Gastrocnemius medialis (tissue), 4 donors: ENCODE results near the gene ACAD11. TPM values are rescaled to one million over a fixed set of nuclear protein-coding genes. Genes with fewer than 3 reads are reported as not detected.
"Not testable (repeated sequence)": the region's sequence is repeated elsewhere in the genome, so short reads cannot be mapped to it uniquely, and the experiment has no call there.

Experiments used
- ATAC-seq, 2 donors: fragments of 150-250 bp; one replicate each; pipeline ENCODE4 v1.9.1; 2016
- DNase-seq, 2 donors: peaks; one replicate each; pipeline ENCODE4 v3.0.0-alpha.2; 2019
- H3K27ac ChIP-seq, 4 donors: fragments of 200-600 bp; sonication (generic); 1 replicate in 1 of 4; 2 replicates in 3 of 4; pipeline ENCODE4 v1.5.1; 2016 to 2018; ENCODE audit warnings: mild to moderate bottlenecking in 2 of 4, moderate library complexity in 1 of 4
- H3K27me3 ChIP-seq, 3 donors: fragments of 200-600 bp; sonication (generic) in 2 of 3; 1 replicate in 1 of 3; 2 replicates in 2 of 3; pipeline versions ENCODE4 v1.5.1 to v1.6.0; 2016 to 2019; ENCODE audit warnings: mild to moderate bottlenecking in 1 of 3, moderate library complexity in 1 of 3
- H3K36me3 ChIP-seq, 2 donors: fragments of 200-600 bp; sonication (generic) in 1 of 2; one replicate each; pipeline ENCODE4 v1.5.1; 2017 to 2018
- H3K4me1 ChIP-seq, 2 donors: fragments of 200-600 bp; sonication (generic) in 1 of 2; one replicate each; pipeline ENCODE4 v1.5.1; 2016 to 2017; ENCODE audit warnings: mild to moderate bottlenecking in 2 of 2
- H3K4me3 ChIP-seq, 4 donors: fragments of 200-600 bp; sonication (generic) in 3 of 4; 1 replicate in 1 of 4; 2 replicates in 3 of 4; pipeline ENCODE4 v1.5.1; 2016 to 2019; ENCODE audit warnings: mild to moderate bottlenecking in 2 of 4
- H3K9me3 ChIP-seq, 3 donors: fragments of 200-600 bp; sonication (generic) in 2 of 3; 1 replicate in 1 of 3; 2 replicates in 2 of 3; pipeline ENCODE4 v1.5.1; 2016 to 2019
- CTCF ChIP-seq, 5 experiments: fragments of 450-650 bp in 3 of 5; fragments of 200-600 bp in 2 of 5; sonication (generic) in 2 of 5; IDR thresholded peaks in 4 of 5; conservative IDR thresholded peaks in 1 of 5; 1 replicate in 4 of 5; 2 replicates in 1 of 5; pipeline ENCODE4 v1.5.1; 2016 to 2019; ENCODE audit warnings: antibody characterized with exemption in 5 of 5, mild to moderate bottlenecking in 3 of 5, moderate library complexity in 3 of 5
- POLR2A ChIP-seq, 2 donors: fragments of 450-650 bp; IDR thresholded peaks; one replicate each; pipeline ENCODE4 v1.6.1; 2017; ENCODE audit warnings: antibody characterized with exemption in 2 of 2, mild to moderate bottlenecking in 2 of 2, moderate library complexity in 2 of 2
- in situ Hi-C, 4 donors: fragments of 200-750 bp; cut with MboI; loops; one replicate each; pipeline versions ENCODE4 v1.15.0 to v1.8.0; 2017; ENCODE audit warnings: low sequenced_read_pairs in 4 of 4
- intact Hi-C: fragments of 100-400 bp; cut with DNase I; formaldehyde crosslinking; loops from one replicate; pipeline ENCODE4 v1.15.1; 2023; ENCODE audit warnings: low total_unique reads
- total RNA-seq, 4 donors: library from RNA; depleted of rRNA; stranded (reverse); fragments of >200 nt; gene quantifications; one replicate each; pipeline versions ENCODE4 v1.1.0 to v1.2.3, GENCODE V29; 2016

ACAD11 gene
- total RNA-seq, 4 donors from 2014 or later = 2.2 to 12.4 (median 4.4) TPM

- Histone ChIP-seq H3K4me3 (no peak overlapping the region), H3K4me1 (no peaks in the 10 kb centered on the region), H3K27me3 (no peaks in the 10 kb centered on the region), H3K36me3 (peaks cover 3 to 11% of the 10 kb centered on the region in 2 donors), H3K27ac (no peak overlapping the region), H3K9me3 (no peaks in the 10 kb centered on the region)
- ATAC-seq (no peak), DNase-seq (no peak)
- TF ChIP-seq CTCF (IDR thresholded peaks at IDR 0.05 in 4 of 5, conservative IDR thresholded peaks at IDR 0.05 in 1 of 5) = no peak
- no peak for TF ChIP-seq POLR2A (IDR thresholded peaks at IDR 0.05)
- intact Hi-C loops = no loop called here
- in situ Hi-C loops = no loop called here
Measured at GRCh38 chr3:132605374-132605792, 54.2 kb downstream of the ACAD11 start.

- ATAC-seq, H3K4me3 ChIP-seq, H3K4me1 ChIP-seq, intact Hi-C loops, H3K27ac ChIP-seq, in situ Hi-C loops, DNase-seq, H3K27me3 ChIP-seq, H3K9me3 ChIP-seq: not testable (repeated sequence)
- peaks cover 6 to 19% of the 10 kb centered on the region in 2 donors for H3K36me3 ChIP-seq
Measured at GRCh38 chr3:132600614-132601013, 59.0 kb downstream of the ACAD11 start.

DNA sequence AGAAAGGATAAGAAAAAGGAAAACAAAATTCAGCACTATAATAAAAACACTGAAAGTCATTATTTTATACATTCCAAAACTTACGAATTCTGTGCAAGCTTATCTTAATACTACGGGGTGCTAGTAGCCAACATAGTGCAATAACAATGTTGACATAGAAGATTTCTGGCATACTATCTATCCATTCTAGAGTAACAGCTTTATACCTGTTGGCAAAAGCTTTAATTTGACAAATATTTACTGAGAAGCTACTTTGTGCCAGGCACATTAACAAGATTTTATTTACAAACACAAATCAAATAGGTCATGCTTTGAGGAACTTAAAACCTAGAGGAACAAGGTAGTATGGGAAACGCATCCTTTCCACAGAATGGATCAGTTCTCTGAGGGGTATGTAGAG is 61.4 kb downstream of the ACAD11 start:
- no peak overlapping the region for H3K4me3 ChIP-seq
- intact Hi-C loops = no loop called here
- no peaks in the 10 kb centered on the region for H3K9me3 ChIP-seq
- H3K4me1 ChIP-seq = no peaks in the 10 kb centered on the region
- ATAC-seq = no peak
- in situ Hi-C loops = no loop called here
- no peaks in the 10 kb centered on the region for H3K27me3 ChIP-seq
- TF ChIP-seq CTCF (IDR thresholded peaks at IDR 0.05 in 4 of 5, conservative IDR thresholded peaks at IDR 0.05 in 1 of 5) = no peak
- TF ChIP-seq POLR2A (IDR thresholded peaks at IDR 0.05) = no peak
- no peak for DNase-seq
- H3K36me3 ChIP-seq = peaks cover 4 to 13% of the 10 kb centered on the region in 2 donors
- no peak overlapping the region for H3K27ac ChIP-seq

DNA sequence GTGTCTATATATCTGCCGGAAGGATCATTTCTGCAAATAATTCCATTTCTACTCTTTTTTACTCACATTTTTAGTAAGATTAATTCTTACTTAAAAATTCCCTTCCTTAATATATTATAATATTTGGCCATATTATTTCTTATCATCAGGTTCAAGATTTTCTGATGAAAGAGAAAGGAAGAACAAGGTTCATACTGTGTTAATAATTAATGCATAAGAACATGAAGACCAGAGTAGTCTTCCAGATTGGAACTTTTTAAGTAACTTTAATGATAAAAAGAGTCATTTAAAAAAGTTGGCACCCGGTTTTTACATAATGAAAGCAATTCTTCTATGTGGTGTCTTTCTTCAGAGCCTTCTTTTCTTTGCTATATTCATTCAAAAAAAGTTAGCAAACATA is 61.9 kb downstream of the ACAD11 start:
- no peaks in the 10 kb centered on the region for H3K9me3 ChIP-seq
- H3K4me1 ChIP-seq = no peaks in the 10 kb centered on the region
- H3K36me3 ChIP-seq = peaks cover 4 to 8% of the 10 kb centered on the region in 2 donors
- H3K27me3 ChIP-seq = no peaks in the 10 kb centered on the region
- in situ Hi-C loops (no loop called here), intact Hi-C loops (no loop called here)
- no peak for ATAC-seq
- H3K4me3 ChIP-seq = no peak overlapping the region
- DNase-seq = no peak
- no peak overlapping the region for H3K27ac ChIP-seq
- TF ChIP-seq CTCF (IDR thresholded peaks at IDR 0.05 in 4 of 5, conservative IDR thresholded peaks at IDR 0.05 in 1 of 5) (no peak), POLR2A (IDR thresholded peaks at IDR 0.05) (no peak)

GRCh38 chr3:132596816-132597433 is 62.7 kb downstream of the ACAD11 start, which contains the start of gene ACKR4:
TSS of gene ACKR4 (plus strand) at chr3:132597270. CDS start at chr3:132600398, 3,128 bp downstream.
- no peak within 1 kb of the TSS for H3K4me3 ChIP-seq
- TF ChIP-seq CTCF (IDR thresholded peaks at IDR 0.05 in 4 of 5, conservative IDR thresholded peaks at IDR 0.05 in 1 of 5) = no peak
- no peak for TF ChIP-seq POLR2A (IDR thresholded peaks at IDR 0.05)
- H3K27ac ChIP-seq = no peak within 1 kb of the TSS
- no peaks in the 10 kb centered on the region for H3K9me3 ChIP-seq
- intact Hi-C loops = no loop called here
- DNase-seq (no peak), ATAC-seq (no peak)
- H3K36me3 ChIP-seq = peaks cover 4 to 7% of the 10 kb centered on the region in 2 donors
- H3K27me3 ChIP-seq = no peaks in the 10 kb centered on the region
- in situ Hi-C loops = no loop called here
- H3K4me1 ChIP-seq = no peaks in the 10 kb centered on the region
